CD4-positive, alpha-beta T cell treated with Interleukin-12 subunit alpha and Interleukin-12 subunit beta, for 1 hour (primary cell): ENCODE data around the gene ODAD2.

Experiments
- DNase-seq: peaks from one replicate; pipeline ENCODE4 v3.0.0-alpha.2; 2020

The ODAD2 gene

DNA sequence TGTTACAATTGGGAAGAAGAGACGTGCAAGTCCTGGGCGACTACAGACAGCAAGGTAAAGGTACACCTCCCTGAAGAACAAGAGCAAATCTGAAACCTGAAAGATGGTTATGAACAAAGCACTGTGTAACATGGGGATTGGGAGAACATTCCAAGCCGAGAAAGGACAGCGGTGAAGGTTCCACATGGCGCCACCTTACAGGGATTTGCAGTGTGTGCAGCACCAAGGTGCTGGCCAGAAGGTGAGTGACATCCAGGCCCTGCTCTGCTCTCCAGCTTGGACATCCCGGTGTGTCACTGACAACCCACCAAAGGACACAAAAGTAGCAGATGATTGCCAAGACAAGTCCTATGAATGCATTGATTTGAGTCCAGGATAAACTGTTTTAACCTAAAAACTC lies 165.1 kb downstream of the ODAD2 start:
- no peak for DNase-seq

DNA sequence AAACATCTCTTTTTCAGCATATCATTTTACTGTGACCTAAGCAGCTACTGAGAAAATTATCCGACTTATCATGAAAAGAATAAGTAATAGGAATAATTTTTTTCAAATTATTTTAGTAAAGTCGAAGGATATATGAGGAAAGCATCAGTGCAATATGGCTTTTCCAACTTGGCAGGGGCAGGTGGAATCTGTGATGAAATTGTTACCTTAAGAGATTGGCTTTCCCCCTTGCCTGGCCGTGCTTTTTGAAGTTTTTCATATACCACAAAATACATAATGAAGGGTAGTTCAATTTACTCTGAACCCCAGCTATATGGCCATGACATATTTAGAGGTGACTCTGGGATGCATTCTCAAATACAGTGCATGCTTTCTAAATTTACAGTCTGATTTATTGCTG lies 166.1 kb downstream of the ODAD2 start:
- no peak for DNase-seq

DNA sequence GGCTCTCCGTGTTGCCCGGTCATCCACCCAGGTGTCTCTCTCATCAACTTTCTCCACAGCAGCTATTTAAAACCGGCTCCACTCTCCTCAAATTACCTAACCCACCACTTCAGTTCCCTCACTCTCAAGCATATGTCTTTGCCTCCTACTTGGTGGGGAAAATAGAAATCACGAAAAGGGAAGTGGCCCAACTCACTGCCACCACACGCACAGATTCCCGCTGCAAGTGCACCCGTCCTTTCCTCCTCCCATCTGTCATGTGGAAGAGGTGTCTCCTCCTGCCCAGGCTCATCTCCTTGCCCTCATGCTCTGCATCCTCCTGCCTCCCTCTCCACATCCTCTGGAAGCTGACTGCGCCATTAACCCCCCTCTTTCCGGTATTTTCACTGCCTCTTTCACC lies 172.5 kb downstream of the ODAD2 start:
- DNase-seq, result no peak

DNA sequence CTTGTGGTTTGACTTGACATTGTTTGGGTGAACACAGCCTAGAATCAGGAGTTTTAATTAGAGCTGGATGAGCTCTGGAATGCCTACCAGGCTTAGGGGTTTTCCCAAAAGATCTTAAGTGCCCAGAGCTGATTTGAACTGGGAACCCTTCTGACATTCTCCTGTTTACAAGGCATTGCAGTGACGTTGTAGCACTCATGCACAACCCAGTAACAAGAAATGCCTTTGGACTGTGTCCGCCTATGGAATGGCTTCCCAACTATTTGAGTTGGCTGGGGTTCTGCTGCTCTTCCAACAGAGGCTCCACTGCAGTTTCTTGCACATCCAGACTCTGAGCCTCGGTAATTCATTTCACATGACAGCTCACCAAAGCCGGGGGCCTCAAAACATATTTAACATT lies 176.6 kb downstream of the ODAD2 start:
- no peak for DNase-seq

DNA sequence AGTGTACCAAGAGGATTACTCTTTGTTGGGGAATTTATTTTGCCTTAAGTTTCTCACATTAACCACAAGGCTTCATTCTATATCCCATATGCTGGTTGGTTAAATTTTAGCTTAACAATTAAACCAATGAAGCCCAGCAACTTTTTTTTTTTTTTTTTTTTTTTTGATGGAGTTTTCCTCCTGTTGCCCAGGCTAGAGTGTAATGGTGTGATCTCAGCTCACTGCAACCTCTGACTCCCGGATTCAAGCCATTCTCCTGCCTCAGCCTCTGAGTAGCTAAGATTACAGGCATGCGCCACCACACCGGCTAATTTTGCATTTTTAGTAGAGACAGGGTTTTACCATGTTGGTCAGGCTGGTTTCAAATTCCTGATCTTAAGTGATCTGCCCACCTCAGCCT lies 178.2 kb downstream of the ODAD2 start:
- DNase-seq, result no peak

DNA sequence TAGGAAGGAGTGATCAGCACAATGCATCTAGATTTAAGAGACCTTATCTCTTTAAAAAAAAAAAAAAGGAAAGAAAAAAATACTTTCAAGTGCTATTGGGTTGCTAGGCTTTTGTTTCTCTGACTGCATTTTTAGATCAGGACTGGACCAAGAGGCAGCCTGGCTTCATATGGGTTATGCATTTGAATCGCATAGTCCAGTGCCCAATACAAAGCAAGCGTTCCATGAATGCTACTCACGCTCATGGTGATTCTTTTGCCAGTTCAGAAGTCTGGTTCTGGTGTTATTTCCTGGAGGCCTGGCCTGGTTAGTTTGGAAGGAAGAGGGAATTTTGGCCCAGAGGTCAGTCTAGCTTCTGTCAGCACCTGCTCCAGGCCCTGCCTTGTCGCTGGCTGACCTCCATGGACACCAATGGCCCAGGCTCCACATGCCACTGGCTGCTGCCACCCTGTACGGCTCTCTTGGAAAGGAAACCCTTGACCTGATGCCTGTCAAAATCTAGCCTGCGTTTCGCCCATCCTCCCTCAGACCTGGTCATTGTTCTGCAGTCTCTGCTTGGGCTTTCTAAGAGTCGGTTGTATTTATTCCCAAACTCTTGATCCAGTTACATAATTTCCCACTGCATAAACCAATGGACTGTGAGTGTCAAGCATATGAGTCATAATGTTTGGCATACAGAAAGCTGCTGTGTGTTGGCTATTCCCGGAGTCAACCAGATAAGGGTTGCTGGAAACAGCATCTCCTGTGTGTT lies 178.9 kb downstream of the ODAD2 start:
- DNase-seq, result no peak

DNA sequence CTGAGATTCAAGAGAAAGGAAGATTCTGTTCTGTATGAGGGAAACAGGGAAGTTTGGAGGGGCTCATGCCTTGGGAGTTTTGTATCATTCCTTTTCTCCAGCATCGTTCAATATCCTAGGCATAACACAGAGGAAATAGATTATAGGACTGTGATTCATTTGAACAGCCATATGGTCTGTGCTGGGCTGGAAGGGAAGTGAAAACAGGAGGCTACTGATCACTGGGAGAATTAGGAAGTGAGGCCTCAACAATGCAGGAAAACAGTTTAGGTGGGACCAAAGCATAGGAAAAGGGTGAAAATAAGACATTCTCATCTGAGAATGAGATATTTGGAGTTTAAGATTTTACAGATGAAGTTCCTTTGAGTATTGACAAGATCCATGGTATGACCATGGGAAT lies 182.6 kb downstream of the ODAD2 start:
- no peak for DNase-seq

DNA sequence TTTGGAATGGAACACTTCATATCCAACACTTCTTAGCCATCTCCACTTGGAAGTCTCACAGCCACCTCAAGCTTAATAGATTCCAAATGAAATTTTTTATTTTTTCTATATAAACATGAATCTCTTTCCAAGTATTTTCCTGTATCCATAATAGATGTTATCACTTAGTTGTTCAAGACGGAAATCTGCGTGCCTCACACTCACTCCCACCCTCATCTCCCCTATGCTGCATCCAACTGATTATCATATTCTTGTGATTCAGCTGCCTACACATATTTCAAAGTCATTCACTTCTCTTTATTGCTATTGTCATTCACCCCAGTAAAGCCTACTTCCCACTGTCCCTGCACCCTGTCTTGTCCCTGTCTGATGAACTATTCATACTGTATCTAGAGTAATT lies 183.0 kb downstream of the ODAD2 start:
- DNase-seq, result no peak

DNA sequence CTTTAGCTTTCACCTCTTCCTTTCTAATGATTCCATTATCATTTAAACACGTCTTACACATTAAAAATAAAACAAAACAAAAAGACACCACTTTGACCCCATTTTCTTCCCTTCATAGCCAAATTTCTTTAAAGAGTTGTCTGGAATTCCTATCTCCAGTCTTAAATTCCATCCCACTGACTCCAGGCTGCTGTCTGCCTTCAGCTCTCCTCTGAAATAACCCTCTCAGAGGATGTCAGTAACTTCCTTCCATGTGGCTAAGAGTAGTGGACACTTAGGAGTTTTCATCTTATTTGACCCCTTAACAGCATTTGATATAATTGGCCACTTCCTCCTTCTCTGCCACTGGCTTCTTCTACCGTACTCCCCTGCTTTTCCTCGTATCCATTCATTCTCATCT lies 183.6 kb downstream of the ODAD2 start:
- no peak for DNase-seq

DNA sequence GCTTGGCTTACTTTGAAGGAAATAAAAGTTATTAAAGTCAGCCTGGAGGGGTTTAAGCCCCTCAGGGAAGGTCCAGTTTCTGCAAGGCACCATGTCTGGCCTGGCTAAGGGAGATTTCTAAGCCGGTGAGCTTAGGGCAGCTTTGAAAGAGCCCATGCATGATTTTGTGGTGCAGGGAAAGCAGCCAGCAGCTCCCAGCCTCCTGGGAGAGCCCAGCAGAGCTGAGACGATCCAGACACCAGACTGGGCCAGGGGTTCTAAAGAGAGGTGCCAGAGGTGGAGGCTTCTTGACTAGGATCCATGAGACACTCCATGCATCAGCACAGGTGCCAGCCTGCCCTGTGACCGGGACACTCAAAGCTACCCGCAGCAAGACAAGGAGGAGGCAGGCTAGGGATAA lies 193.7 kb downstream of the ODAD2 start:
- DNase-seq, result no peak

DNA sequence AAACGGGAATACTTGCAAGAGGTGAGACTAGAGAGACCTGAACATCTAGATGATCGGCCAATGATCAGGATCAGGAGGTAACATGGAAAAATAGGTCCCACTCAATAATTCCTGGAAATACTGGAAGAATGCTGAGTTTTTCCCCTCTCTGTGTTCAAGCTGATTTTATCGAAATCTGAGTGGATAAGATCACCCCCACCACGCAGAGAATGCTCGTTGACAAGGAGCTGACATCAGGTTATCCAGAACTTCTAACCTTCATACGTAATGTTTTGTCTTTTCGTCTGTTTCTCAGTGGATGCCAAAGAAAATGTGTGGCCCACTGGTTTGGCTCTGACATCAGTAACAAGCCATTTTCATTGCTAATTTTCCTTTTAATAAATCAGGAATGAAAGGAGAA lies 194.7 kb downstream of the ODAD2 start:
- no peak for DNase-seq

DNA sequence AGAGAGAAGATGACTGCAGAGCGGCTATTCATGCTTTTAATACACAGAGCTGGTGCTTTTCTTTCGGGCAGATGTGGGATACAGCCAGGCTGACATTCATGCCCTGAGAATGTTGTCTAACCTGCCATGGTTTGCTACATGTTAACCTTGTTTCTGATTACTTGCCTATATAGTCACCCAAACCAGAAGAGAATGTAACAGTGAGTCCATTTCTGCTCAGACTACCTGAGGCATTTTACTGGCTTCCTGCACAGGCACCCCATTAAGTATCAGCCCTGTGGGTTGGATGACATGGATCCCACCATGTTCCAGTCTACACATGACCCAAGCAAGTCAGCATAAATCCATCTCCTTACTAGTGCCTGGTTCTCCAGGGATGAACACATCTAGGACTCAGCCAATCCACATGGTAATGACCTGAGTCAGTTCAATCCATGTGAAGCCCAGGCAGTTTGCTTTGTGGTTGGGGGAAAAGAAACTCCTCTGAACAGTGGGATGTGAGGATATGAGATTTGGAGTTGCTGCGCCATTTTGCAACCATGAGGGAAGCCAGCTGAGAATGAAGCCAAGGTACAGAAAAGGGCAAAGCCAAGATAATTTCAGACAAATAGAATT lies 197.6 kb downstream of the ODAD2 start:
- no peak for DNase-seq

DNA sequence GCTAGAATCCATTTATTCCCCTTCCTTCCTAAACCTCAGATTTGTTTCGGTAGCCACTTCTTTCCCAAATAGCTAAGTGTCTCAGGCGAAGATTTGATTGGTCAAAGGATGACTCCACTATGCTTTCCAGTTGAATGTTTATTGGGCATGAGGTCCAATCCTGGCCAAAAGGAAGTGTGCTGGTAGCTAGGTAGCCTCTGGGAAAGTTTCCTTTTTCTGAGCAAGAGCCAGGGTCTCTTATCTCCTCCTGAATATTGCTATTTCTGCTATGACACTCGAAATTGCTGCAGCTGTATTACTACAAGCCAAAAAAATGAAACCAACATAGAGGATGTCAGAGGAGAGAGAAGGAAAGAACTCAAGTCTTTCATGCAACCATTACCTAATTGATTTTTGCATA lies 199.8 kb downstream of the ODAD2 start:
- no peak for DNase-seq

DNA sequence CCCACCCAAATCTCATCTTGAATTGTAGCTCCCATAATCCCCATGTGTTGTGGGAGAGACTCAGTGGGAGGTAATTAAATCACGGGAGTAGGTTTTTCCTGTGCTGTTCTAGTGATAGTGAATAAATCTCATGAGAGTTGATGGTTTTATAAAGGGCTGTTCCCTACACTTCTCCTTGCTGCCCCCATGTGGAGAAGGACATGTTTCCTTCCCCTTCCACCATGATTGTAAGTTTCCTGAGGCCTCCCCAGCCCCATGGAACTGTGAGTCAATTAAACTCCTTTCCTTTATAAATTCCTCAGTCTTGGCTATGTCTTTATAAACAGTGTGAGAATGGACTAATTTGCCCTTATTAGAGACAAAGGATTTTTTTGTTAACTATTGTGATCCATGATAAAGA lies 204.7 kb downstream of the ODAD2 start:
- no peak for DNase-seq

DNA sequence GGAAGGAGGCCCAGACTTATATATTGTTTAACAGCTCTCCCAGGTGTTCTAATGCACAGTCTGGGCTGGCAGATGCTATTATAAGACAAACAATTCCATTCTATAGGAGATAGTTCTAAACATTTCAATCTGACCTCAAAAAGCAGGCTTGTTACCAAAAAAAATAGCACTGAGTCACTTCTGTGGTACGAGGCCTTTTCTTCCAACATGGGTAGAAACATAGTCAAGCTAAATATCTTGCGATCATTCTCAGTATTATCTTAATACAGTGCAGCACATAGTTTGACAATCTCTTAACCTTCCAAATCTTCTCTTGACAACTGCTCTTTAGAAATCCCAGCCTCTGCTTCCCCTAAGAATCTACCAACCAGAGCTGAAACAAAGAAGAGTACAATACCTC lies 206.7 kb downstream of the ODAD2 start:
- DNase-seq, result no peak

DNA sequence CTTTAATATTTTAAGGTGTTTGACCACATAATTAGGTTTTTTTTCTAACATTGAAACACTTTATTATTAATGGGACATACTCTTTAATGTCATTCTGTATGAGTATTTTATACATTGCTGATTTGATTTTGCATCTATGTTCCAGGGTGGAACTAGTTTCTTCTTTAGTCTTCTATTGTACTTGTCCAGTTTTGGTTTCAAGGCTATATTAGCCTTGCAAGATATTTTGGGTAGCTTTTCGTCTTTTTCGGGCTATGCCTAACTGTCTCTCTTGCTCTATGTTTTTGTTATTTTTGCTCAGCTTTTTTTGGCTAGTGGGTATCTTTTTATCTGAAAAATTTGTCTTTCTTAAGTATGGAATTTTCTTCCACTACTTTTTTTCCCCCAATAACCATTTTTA lies 214.6 kb downstream of the ODAD2 start:
- no peak for DNase-seq

DNA sequence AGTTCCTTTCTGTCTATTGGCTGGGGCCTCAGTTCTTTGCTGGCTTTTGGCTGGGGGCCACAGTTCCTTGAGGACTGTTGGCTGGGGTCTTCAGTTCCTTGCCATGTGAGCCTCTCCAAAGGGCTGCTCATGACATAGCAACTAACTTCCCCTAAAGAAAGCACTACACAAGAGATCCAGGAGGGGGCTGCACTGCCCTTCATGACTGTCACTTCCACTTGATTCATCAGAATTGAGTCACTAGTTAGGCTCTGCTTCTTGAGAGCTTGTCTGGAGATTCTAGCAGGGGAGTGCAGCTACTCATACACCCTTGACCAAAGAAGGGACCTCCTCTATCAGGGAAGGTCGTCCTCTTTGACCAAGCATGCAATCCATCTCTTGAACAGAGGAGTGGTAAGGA lies 215.2 kb downstream of the ODAD2 start:
- peak; percentile 21 for DNase-seq

DNA sequence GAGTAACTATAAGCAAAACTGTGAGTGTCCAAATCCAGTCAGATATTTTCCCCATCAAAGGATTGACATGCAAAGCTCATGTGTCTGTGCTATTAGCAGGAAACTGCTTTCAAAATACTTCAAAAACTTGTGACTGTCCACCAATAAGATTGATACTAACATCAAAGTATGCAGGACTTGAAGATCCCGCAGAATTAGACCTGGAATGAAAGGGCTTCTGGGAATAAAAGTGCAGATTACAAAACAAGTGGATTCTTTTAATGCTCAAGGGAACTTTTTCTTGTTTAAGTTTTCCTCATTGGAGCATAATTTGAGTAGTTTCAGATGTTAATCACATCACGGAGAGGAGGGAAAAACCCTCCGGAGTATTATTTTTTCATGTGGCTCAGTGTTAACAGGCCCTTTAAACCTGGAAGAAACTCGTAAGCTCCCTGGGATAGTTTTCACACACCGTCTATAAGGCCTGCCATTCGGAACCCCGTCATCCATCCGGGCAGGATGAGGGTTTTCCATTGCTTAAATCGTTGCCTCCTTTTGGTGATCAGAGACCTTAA lies 219.3 kb downstream of the ODAD2 start:
- no peak for DNase-seq

DNA sequence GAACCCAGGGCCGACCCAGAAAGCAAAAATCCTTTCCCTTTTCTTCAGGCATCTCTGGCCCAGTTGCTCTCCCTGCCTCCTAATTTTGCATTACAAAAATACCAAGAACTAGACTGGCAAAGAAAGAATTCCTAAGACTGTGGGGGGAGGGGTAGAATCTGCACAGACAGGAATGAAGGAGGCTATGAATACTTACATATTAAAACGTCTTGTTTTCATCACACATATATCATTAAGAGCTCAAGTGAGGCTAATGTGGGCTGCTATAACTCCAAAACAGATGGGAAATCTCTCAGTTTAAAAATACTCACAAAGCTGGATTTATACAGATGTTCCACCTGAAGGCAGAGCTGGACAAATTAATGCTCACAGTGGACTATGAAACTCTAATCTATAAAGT lies 224.0 kb downstream of the ODAD2 start:
- no peak for DNase-seq

DNA sequence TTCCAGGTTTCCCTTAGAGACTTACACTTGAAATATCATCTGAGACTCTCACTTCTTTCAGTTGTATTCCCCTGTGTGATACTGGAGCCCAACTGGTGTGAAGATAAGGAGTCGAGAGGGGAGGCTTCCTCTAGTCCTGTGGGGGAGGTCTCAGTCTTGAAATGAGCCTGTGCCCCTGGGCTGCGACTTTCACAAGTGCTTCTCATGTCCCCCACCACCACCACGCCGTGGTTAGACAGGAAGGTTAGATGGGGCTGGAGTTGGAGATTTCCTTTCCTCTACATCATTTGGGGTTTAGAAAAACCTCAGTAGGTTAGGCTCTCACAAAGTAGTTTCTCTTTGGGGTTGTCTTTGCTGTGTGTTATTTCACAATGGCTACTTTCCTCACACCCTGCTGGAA lies 227.6 kb downstream of the ODAD2 start:
- DNase-seq, result no peak

DNA sequence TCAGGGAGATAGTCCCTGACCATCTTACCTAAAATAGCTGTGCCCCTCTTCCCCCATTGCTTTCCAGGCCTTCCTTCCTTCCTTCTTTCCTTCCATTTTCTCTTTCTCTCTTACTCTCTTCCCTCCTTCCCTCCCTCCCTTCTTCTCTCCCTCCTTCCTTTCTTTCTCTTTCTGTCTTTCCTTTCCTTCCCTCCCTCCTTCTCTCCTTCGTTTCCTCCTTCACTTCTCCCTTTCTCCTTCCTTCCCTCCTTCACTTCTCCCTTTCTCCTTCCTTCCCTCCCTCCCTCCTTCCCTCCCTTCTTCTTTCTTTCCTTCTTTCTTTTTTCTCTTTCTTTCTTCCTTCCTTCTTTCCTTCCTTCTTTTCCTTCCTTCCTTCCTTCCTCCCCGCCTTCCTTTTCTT lies 228.7 kb downstream of the ODAD2 start:
- DNase-seq, result no peak
